GM19023 (cell line): ENCODE results near the gene GCGR.

Experiments
- ATAC-seq: cut with Tn5 transposase; IDR thresholded peaks from one replicate; pipeline ENCODE4 v1.9.1; 2021; ENCODE audit warnings: mild to moderate bottlenecking, moderate library complexity; ENCODE audit not compliant: unreplicated experiment

GCGR gene

GRCh38 chr17:81803728-81804558 lies at the start of gene GCGR:
Gene GCGR, plus strand, starts transcription at chr17:81804150. Its CDS starts 4,869 bp downstream, at chr17:81809019.
- no peak for ATAC-seq

GRCh38 chr17:81792675-81793615 lies 11.0 kb upstream of the GCGR start:
- ATAC-seq: no peak

GRCh38 chr17:81794074-81794476 lies 9.9 kb upstream of the GCGR start:
- ATAC-seq: no peak

GRCh38 chr17:81794509-81794908 lies 9.4 kb upstream of the GCGR start:
- ATAC-seq: no peak

- ATAC-seq: no peak
These were observed 2.6 kb upstream of the GCGR start for GRCh38 chr17:81801327-81801726.

GRCh38 chr17:81802048-81802758 lies 1.7 kb upstream of the GCGR start:
- ATAC-seq: no peak

GRCh38 chr17:81802856-81803643 lies 900 bp upstream of the GCGR start:
- no peak for ATAC-seq

GRCh38 chr17:81804559-81805399 lies 829 bp downstream of the GCGR start:
- ATAC-seq: no peak

- ATAC-seq: no peak
These were observed 1.9 kb downstream of the GCGR start for GRCh38 chr17:81805707-81806460.

- no peak for ATAC-seq
These were observed 2.7 kb downstream of the GCGR start for GRCh38 chr17:81806461-81807209.

- ATAC-seq: no peak
These were observed 3.3 kb downstream of the GCGR start for GRCh38 chr17:81807210-81807719.

- ATAC-seq: no peak
These were observed 3.9 kb downstream of the GCGR start for GRCh38 chr17:81807839-81808238.

GRCh38 chr17:81808778-81809555 lies 5.0 kb downstream of the GCGR start:
- no peak for ATAC-seq

GRCh38 chr17:81809556-81809998 lies 5.6 kb downstream of the GCGR start:
- ATAC-seq: no peak

GRCh38 chr17:81810476-81810875 lies 6.5 kb downstream of the GCGR start:
- ATAC-seq: no peak

GRCh38 chr17:81810892-81811704 lies 7.1 kb downstream of the GCGR start:
- no peak for ATAC-seq
